GM19452 (cell line): ENCODE results near the gene FAM78B.

Experiments
- ATAC-seq: cut with Tn5 transposase; IDR thresholded peaks from one replicate; pipeline ENCODE4 v1.9.1; 2021; ENCODE audit not compliant: unreplicated experiment

The FAM78B gene

DNA sequence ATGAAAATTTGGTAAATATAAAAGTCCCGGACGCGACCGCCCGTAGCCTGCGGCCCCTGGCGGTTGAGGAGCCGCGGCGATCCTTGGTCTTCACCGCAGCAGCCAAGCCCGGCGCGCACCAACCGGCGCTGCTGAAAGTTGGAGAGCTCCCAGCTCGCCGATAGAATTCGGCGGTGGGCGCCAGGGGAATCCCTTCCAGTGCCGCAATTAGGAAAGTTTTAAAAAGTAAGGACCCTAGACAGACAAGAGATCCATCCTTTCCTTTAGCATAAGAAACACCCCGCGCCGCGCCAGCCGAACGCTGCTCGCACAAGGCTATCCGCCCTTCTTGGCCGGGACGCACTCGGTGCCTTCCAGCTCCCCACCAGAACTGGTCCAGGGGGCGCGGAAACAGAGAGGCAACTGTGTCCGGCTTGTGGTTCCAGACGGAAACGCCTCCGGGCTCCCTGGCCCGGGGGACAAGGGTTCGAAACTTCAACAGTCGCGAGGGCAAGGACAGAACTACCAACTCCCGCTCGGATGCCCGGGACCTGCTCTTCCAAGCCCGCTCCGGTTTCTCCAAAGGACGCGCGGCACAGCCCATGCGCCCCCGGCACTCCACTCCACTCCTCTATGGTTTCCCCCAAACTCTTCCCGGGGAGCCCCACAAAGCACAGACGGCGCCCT is 1.7 kb downstream of the FAM78B start:
- no peak for ATAC-seq

DNA sequence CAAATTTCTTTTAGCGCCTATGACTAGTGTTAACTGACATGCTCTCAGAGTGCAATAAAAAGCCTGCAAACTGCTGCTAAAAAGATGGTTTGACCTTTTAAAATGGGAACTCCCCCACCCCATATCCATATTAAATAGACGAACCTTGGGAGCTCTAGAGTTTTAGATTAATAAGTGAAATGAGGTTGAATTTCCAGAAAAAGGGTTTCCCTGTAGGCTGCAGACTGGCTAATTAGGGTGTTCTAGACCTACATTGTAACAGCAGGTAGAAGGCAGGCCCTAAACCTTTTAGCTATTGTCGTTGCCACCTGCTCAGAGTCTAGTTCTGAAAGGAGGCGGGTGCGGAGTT is 2.2 kb downstream of the FAM78B start:
- ATAC-seq, result no peak

GRCh38 chr1:166159656-166160055 is 7.1 kb downstream of the FAM78B start:
- no peak for ATAC-seq

DNA sequence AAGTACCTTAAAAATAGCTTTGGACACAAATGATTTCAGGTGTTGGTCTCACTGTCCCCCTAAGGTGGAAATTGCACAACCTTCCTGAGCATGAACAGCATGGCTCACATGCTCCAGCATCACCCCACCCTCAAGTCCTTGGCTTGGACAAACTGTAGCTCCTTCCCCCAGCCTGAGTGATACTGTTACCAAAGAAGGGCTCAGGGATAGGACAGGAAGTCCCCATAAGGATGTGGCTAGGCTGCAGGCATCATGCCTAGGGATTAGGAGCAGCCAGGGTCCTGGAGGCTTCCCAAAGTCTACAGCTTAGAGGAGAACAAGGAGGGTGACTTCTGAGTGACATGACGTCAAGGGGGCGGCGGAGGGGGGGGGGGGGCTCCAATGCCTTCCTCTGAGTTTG is 10.1 kb downstream of the FAM78B start:
- no peak for ATAC-seq

DNA sequence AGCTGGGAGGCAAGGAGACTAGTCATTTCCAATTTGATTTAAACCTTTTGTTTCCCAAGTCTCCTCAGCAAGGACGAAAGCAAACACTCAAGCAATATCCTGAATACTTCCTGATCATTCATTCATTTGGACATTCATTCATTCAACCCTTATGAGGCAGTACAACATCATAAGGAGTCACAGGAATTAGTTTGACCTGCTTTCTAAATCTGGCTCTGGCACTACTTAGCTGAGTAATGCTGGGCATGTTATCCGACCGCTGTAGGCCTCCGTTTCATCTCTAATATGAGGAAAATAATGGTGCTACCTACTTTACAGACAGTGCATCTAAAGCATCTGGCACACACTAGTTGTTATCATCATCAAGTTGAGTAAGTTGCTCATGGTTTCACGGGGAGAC is 11.7 kb downstream of the FAM78B start:
- ATAC-seq, result no peak

DNA sequence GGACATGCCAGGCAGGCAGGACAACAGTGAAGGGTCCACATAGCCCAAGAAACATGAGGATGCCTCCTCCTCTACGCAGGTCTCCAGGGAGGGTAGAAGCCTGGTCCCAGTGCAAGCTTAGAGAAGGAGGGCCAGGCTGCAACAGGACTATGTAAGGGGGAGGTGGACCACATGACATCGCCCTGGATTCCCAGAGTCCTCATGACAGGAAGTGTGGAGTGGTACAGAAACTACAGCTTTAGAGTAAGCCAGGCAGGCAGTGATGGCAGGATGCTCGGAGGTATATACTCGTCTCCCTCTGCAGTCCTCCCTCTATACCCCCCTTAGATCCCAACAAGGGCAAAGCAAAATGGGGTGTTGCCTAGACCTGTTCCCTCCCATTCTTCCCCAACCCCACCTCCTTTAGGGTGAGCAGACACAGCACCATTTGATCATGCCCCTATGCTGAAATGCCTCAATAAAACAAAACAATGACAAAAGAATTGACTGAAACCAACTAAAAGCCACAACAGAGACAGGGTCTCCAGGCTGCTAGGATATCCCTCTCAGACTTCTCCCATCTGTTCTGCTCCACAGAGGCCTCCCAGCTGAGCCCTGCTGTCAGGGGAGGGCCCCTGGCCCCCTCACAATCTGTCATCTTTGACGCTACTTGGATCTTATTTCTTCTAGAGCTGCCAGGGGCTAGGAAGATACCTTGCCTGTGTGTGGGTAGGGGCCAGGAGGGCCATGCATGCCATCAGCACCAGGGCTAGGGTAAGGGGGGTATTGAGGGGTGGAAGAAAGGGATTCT is 13.1 kb downstream of the FAM78B start:
- no peak for ATAC-seq

DNA sequence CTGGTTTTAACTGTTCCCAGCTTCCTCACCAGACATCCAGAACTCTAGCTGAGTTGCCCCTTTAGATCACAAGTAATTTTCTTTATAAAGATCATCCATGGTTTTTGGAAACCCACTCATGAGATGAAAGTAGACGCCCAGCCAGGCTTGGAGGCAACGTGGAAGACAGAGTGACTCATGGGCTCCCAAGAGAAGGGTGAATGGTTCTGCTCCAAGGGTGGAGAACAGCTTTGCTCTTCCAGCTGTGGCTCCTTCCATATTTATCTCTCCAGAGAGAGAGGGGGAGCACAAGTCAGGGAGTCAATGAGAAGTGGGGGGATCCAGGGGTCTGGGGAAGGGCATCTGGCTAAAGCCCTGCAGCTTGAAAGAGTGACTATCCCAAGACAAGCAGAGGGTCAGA is 13.8 kb downstream of the FAM78B start:
- ATAC-seq, result no peak

- ATAC-seq, result no peak
These were observed 15.0 kb downstream of the FAM78B start for GRCh38 chr1:166151804-166152203.

- ATAC-seq, result no peak
These were observed 21.3 kb downstream of the FAM78B start for GRCh38 chr1:166145499-166145898.

DNA sequence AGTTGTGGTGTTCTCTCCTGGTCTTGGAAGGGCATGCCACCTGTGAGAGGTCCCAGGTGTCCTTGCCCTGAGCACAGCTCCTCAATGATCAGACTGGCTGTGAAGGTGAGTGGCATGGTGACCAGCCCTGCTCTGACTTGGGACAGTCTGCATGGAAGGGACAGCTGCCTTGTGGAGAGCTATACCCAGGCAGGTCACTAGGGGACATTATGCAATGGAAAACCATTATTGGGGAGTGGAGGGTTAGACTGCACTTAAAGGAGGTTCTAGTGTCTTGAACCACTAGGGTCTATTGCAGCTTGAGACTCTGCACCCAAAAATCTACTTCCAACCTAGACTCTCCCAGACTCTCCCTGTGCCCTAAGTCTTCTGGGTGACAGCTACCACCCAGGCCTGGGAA is 24.8 kb downstream of the FAM78B start:
- ATAC-seq, result no peak

DNA sequence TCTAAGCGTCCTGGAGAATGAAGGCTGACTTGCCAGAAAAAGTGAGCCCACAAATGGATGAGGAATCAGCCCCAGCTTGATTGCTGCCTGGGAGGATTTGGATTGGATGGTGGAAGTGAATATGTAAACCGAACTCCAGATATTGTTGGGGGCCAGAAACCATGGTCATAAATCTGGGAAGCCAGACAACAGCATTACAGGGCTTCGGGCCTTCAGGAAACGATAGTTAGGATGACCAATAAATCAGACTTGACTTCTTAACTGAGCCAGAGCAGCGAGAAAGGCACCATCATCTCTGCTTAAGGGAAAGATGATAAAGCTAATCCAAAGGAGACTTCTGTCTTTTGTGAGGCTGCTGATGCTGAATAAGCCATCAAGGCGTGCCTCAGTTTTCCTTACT is 26.6 kb downstream of the FAM78B start:
- no peak for ATAC-seq

DNA sequence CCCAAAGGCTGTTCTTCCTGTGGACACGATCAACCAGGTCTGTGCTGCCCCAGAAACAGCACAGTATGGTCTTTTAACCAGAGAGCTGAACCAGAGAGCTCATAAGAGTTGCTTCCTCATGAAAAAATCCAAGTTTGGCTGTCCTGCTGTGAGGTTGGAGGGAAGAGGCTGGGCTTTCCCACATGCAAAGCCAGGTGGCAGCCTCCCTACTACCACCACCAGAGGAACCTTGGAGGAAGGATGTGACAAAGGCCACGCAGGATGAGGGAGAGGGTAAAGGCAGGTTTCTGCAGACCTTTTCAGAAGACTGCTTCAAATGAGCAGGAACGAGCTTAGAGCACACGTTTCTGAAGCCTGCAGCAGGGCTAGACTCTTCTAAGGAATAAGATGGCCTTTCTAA is 27.1 kb downstream of the FAM78B start:
- ATAC-seq, result no peak

DNA sequence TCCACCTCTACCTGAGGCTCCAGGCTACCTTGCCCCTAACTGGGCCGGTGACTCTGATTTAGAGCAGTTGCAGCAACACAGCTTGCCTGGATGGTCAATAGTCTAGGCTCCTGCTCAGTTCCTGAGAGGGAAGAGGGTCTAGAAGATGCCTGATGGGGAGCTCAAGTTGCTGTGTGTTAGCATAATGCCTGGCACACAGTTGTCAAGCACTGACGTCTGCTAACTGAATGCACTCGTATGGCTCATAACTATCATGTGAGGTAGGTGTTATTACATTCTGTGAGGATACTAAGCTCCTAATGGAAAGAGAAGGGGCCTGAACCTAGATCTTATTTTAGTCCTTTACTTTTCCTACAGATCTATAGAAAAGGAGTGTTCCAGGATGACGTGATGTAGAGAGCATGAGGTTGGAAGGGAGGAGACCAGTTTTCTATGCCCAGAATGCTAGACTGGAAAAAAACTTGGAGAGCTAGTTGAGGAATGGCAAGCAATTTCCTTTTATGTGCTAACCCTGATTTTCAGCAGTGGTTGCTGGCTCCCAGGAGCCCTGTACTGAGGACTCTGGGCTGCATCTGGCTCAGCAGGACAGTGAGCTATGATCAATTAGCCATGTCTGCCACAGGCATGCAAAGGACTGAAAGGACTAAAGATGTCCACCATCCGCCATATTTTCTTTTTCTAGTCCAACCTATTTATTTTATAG is 30.0 kb downstream of the FAM78B start:
- ATAC-seq, result no peak

DNA sequence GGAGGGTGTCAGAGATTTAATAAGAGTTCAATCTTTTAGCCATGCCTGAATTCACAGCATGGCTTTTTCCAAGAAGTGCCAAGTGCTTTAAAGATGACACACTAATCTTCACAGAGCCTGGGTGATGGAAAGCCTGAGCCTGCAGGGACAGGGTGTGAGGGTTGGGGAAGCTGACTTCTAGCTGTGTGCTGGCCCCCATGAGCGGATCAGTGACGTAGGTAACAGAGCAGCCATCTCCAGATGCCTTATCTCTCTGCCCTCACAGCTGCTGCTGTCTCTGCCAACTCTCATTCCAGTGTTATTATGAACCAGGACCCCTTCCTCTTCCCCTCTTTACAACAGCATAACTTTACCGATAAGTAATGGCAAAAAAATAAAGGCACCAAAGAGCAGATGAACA is 30.6 kb downstream of the FAM78B start:
- no peak for ATAC-seq

- ATAC-seq, result no peak
These were observed 32.9 kb downstream of the FAM78B start for GRCh38 chr1:166133857-166134256.

DNA sequence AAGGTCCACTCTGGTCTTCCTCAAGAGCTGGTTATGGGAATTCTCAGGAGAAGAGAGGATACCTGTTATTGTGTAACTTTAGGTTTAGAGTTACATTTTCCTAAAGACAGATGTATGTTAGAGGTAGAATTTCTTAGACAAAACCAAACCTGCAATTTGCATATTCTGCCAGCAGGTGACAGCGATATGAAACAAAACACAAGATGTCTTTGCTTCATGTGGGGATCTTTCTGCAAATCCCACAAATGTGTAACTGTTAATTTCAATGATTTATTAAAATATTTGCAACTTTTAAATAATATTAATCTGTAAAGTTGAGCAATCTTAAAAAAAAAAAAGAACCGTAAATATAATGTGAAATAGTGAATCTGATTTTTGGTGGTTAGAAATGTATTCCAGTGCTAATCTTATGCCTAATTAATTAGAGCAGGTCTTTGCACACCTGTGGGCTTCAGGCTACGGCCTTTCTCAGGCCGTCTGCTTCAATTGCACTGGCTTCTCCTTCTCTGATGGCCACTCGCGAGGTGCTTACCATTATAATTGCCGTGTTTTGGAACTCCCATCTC is 33.4 kb downstream of the FAM78B start:
- ATAC-seq, result no peak

- no peak for ATAC-seq
These were observed 34.3 kb downstream of the FAM78B start for GRCh38 chr1:166132496-166132895.

- no peak for ATAC-seq
These were observed 37.8 kb downstream of the FAM78B start for GRCh38 chr1:166129006-166129405.

DNA sequence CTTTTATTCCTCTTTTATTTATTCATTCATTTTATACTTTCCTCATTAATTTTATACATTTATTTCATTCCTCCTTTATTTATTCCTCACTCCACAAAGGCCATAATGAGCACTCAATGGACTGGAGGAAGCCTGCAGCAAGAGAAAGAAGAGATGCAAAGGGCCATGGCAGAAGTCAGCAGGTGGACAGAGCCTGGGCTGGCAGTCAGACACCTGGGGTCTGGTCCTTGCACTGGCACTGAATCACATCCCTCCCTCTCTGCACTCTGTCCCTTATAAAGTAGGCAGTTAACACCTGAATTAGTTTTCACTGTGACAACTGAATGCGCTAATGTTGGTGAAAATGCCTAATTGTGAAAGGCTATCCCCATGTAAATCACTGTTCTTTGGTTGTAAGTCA is 38.6 kb downstream of the FAM78B start:
- ATAC-seq, result no peak

DNA sequence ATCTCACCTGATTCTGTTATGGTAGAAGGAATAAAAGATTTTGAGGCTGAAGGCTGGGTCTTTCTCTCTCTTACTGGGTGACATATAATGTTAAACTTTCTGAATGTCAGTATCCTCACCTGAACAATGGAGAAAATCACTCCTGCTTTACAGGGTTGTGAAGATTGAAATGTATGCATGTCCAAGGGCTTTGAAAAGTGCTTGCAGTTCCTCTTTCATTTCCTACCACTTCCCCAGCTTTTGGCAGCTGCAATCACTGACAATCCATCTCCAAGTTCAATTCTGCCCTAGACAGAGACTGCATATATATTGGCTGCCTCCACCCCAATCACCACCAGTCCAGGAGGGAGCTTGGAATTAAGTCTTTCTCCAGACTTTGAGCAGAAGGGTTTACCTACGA is 39.8 kb downstream of the FAM78B start:
- no peak for ATAC-seq

GRCh38 chr1:166122873-166123466 is 43.8 kb downstream of the FAM78B start:
- ATAC-seq, result no peak

DNA sequence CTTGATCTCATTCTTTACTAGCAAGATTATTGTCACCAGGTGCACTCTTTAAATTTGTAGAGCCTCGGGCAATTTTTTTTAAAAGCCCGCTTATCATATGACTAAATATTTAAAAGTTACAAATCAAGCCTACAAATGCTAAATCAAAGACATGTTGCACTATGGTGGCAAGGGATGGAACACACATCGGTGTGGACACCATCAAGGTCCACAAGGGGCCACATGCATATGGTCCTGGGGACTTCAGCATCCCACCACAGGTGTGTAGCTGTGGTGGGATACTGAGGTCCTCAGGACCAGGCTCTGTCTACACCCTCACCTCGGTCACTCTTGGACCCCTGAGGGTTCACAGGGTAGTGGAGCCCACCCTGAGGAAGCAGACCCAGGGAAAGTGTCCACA is 45.8 kb downstream of the FAM78B start:
- no peak for ATAC-seq
